GM12878 (cell line): ENCODE results near the gene SCAMP4.

Experiments used
- CHD2 ChIP-seq: IDR thresholded peaks from 2 replicates; pipeline ENCODE4 v1.6.1; 2011; ENCODE audit warnings: low read depth, low read length, improper control_type of control experiment, borderline replicate concordance
- MXI1 ChIP-seq: fragments of 150-350 bp; IDR thresholded peaks from 2 replicates; pipeline ENCODE4 v1.6.1; 2011; ENCODE audit warnings: low read depth, mild to moderate bottlenecking, inconsistent platforms, low read length, improper control_type of control experiment
- MYC ChIP-seq: IDR thresholded peaks from 2 replicates; pipeline ENCODE4 v1.6.1; 2011; ENCODE audit warnings: mild to moderate bottlenecking, low read length, moderate library complexity, inconsistent platforms; ENCODE audit not compliant: insufficient read depth, insufficient replicate concordance, insufficient read length, severe bottlenecking
- POLR2AphosphoS5 ChIP-seq: IDR thresholded peaks from 2 replicates; pipeline ENCODE4 v1.6.1; 2011; ENCODE audit warnings: mild to moderate bottlenecking, low read length, inconsistent platforms
- SUZ12 ChIP-seq: fragments of 200-600 bp; sonication (generic); IDR thresholded peaks from one replicate; pipeline ENCODE4 v1.6.1; 2018; ENCODE audit warnings: antibody characterized with exemption, mild to moderate bottlenecking; ENCODE audit not compliant: unreplicated experiment
- USF1 ChIP-seq: IDR thresholded peaks from 2 replicates; pipeline ENCODE4 v1.6.1; 2011; ENCODE audit warnings: borderline replicate concordance, low read depth, mild to moderate bottlenecking, moderate library complexity, mixed read lengths, low read length; ENCODE audit not compliant: insufficient read depth; ENCODE audit errors: extremely low read length
- USF2 ChIP-seq: IDR thresholded peaks from 2 replicates; pipeline ENCODE4 v1.6.1; 2011; ENCODE audit warnings: low read depth, low read length, improper control_type of control experiment, borderline replicate concordance
- ZBTB33 ChIP-seq: fragments of 450-650 bp; IDR thresholded peaks from 2 replicates; pipeline ENCODE4 v1.6.1; 2017; ENCODE audit warnings: mild to moderate bottlenecking

- TF ChIP-seq USF1 = no peak
- no peak for TF ChIP-seq ZBTB33
- no peak for TF ChIP-seq MYC
- TF ChIP-seq SUZ12 = no peak
- no peak for TF ChIP-seq USF2
- TF ChIP-seq POLR2AphosphoS5 = no peak
- no peak for TF ChIP-seq MXI1
- TF ChIP-seq CHD2 = no peak
These were observed 720 bp downstream of the SCAMP4 start for GRCh38 chr19:1905863-1906375.
